ENCODE results near the gene SEC14L2. TPM values are rescaled to one million over a fixed set of nuclear protein-coding genes. Genes with fewer than 3 reads are reported as not detected.

SEC14L2 gene
- total RNA-seq, 1 experiment from 2014 or later = 3.9 TPM

- POLR2A ChIA-PET = no interaction called here
- TF ChIP-seq ESRRA (CRISPR knock-in tag; IDR thresholded peaks at IDR 0.05; ENCODE audit: borderline replicate concordance) = no peak
- no peak for TF ChIP-seq IRF1 (CRISPR knock-in tag; IDR thresholded peaks at IDR 0.05)
- no peak for TF ChIP-seq ERG (CRISPR knock-in tag; IDR thresholded peaks at IDR 0.05)
- TF ChIP-seq ZNF396 (CRISPR knock-in tag; IDR thresholded peaks at IDR 0.05; ENCODE audit: borderline replicate concordance) = no peak
- TF ChIP-seq HMGA2 (CRISPR knock-in tag; IDR thresholded peaks at IDR 0.05) = no peak
- TF ChIP-seq USF2 (CRISPR knock-in tag; IDR thresholded peaks at IDR 0.05) = no peak
- no peak for TF ChIP-seq CTCF (IDR thresholded peaks at IDR 0.05)
- no peak for TF ChIP-seq OVOL2 (CRISPR knock-in tag; IDR thresholded peaks at IDR 0.05; ENCODE audit: borderline replicate concordance)
- no peak for TF ChIP-seq AFF4 (CRISPR knock-in tag; IDR thresholded peaks at IDR 0.05; ENCODE audit: borderline replicate concordance)
- no peak for TF ChIP-seq JAZF1 (CRISPR knock-in tag; IDR thresholded peaks at IDR 0.05)
- TF ChIP-seq ATF2 (CRISPR knock-in tag; IDR thresholded peaks at IDR 0.05; ENCODE audit: borderline replicate concordance, low read depth) = no peak
- TF ChIP-seq FOXP1 (CRISPR knock-in tag; IDR thresholded peaks at IDR 0.05; ENCODE audit: borderline replicate concordance) = no peak
- no peak for TF ChIP-seq ZNF671 (CRISPR knock-in tag; IDR thresholded peaks at IDR 0.05)
- no peak for TF ChIP-seq ELF4 (CRISPR knock-in tag; IDR thresholded peaks at IDR 0.05; ENCODE audit: low read depth)
- TF ChIP-seq PRRX2 (CRISPR knock-in tag; IDR thresholded peaks at IDR 0.05) = no peak
- no peak for TF ChIP-seq ZNF232 (CRISPR knock-in tag; IDR thresholded peaks at IDR 0.05)
- no peak for TF ChIP-seq ZNF532 (CRISPR knock-in tag; IDR thresholded peaks at IDR 0.05; ENCODE audit: borderline replicate concordance)
- TF ChIP-seq ATF6 (CRISPR knock-in tag; IDR thresholded peaks at IDR 0.05) = no peak
- TF ChIP-seq TEAD4 (CRISPR knock-in tag; IDR thresholded peaks at IDR 0.05) = no peak
- Mint-ChIP-seq H3K9me3 (no peaks in the 10 kb centered on the region), H3K27me3 (ENCODE audit: low read depth) (peaks cover 5% of the 10 kb centered on the region), H3K4me3 (no peak overlapping the region), H3K4me1 (no peaks in the 10 kb centered on the region), H3K36me3 (no peaks in the 10 kb centered on the region), H3K27ac (no peak overlapping the region)
- ATAC-seq (no peak), DNase-seq (ENCODE audit: low spot score) (no peak)
- CTCF ChIA-PET = no interaction called here
These were observed 73.8 kb downstream of the SEC14L2 start for GRCh38 chr22:30470655-30471054.
